ENCODE results near the gene G3BP2.

The G3BP2 gene

DNA sequence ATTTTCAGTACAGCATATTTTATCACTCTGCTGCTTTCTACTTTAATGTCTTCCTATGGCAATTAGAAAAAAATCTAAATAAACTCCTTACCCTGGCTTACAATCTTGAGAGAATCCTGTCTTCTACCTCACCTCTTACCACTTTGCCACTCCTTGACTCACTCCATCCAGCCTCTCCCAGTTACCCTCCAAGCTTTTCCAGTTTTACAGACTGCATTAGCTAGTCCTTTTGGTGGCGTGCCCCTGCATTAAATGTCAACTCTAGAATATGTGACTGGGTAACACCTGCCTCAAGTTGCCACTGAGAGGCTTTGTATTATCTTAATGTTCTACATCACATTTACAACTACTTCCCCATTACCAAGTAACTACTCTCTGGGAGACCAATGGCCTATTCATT lies 35.4 kb downstream of the G3BP2 start:
- DNase-seq, result no peak

DNA sequence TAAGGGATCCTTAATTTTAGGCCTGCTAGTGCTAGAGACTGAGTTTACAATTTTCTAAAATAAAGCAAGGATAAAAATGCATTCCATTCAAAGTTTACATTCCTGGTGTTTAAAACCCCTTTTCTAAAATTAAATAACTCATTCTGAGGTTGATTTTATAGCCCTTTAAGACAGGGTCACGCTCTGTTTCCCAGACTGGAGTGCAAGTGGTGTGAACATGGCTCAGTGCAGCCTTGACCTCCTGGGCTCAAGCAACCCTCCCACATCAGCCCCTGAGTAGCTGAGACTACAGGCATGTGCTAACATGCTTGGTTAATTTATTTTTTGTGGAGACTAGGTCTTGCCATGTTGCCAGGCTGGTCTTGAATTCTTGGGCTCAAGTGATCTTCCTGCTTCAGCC lies 36.0 kb downstream of the G3BP2 start:
- DNase-seq, result peak in 1 of 3 experiments; percentile 7

DNA sequence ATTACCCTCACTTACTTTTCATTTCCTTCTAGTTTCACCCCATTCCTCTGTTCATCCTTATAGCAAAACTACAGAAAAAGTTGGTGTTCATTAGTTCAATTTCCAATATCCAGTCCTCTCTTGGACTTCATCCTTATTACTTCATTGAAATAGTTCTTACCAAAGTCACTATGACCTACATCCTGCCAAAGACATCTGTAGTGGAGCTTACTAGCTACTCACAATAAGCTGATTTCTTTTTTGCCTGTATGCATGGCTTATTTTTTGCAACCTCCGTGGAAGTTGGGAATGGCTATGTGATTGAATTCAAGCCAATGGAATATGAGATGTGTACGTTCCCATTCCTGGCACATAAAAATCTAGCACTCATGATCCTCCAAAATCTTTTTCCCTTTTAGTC lies 38.3 kb downstream of the G3BP2 start:
- no peak for DNase-seq

DNA sequence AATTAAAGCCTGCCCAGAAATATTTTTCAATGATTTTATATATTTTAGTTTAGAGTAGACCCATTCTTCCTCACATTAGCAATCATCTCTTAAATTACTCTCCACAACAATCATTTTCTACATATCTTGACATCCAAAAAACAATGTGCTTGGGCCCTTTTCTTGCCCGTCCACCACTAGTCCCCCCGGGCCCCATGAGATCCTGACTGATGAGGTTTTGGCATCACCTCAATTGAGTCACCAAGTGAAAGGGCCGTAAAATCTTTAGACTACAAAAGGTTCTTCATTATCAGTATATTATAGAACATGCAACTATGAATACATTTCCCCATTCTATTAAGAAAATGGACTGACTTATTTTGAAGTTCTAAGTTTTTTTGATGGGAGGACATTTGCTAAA lies 38.9 kb downstream of the G3BP2 start:
- no peak for DNase-seq

DNA sequence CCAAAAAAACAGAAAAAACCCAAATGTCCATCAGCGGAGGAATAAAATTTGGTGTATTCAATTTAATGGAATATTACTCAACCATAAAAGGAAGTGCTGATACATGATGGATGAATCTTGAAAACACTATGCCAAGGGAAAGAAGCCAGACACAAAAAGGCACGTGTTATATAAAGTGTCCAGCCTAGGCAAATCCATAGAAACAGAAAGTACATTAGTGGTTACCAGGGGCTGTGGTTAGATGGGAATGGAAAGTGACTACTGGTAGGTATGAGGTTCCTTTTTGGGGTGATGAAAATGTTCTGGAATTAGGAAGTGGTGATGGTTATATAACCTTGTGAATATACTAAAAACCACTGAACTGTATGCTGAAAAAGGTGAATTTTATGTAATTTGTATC lies 39.4 kb downstream of the G3BP2 start:
- no peak for DNase-seq

DNA sequence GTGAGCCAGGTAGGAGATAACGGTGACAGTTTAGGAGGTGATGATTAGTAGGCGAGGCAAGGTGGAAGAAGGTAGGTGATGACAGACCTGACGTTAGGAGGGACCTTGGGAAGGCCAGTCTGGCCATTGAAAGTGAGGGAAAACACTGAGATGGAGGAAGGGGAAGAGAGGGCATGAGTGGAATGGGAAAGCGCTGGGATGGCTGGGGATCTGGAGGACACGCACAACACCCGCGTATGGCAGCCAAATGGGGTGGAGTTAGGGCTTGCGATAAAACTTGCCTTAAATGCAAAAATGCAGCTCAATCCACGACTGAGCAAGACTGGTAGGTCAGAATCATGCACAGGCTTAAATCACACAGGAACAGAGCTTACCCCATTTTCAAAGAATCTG lies 42.3 kb downstream of the G3BP2 start:
- DNase-seq, result no peak

DNA sequence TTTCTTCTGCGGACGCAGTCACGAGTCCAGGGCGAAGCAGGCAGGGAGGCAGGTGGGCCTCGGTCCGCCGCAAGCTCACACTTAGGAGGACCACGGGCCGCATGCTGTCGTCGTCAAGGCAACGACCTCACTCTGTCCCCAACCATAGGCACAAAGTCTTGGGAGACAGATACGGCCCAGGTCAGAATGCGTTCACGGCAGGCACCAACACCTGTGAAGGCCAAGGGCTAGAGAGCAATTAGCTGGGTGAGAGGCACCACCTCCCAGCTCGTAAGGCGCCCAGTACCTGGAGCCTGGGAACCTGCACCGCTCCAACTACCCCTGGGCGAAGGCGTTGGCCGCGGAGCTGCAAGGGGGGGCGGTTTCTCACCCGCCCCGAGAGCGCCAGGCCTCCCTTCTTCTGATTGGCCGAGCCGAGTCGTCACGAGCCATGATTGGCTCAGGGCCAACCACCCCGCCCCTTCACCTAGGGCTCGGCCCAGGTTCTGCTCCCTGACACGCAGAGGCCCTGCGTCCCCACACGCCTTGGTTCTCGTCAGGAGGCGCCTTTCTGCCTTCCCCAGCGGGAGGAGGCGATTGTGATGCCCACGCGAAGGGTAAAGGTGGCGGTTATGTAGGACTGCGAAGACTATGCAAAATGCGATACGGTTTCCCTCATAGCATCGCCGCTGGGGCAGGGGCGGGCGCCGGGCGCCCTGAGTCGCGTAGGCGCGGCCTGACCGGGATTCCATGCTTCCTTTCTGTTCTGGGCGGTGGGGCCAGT lies 42.9 kb downstream of the G3BP2 start, which contains the start of gene CDKL2:
TSS of gene CDKL2 (minus strand) at position 355 of the 763 bp plus-strand sequence. CDS start 4,540 bp downstream, outside the sequence.
- peak; percentile 95 to 98 (median 97) for DNase-seq

DNA sequence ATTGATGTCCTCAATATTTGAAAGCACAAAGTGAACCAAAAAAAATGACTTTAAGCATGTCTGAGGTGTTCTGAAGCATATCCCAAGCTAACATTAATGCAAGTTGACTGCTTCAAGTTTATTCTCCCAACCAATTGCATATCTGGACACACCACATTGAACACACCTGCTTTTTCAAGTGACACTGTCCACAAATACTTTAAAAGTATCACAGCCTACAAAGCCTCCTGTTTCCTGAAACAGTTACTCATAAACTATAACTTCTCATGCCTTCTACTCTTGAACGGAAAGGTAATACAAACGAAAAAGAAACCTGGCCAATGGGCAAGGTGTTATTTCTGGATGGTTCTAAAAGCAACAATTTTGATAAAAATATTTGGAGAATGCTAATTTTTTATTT lies 44.0 kb downstream of the G3BP2 start:
- DNase-seq, result peak in 2 of 3 experiments; percentile 22 to 23

DNA sequence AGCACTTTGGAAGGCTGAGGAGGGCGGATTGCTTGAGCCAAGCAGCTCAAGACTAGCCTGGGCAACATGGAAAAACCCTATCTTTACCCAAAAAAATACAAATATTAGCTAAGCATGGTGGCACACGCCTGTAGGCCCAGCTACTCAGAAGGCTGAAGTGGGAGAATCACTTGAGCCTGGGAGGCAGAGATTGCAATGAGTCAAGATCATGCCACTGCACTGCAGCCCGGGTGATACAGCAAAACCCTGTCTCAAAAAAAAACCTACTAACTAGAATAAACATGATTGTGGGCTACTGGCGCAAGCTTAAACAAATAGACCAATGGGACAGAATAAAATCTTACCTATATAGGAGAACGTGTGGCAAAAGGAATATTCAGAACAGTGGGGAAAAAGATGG lies 50.2 kb downstream of the G3BP2 start:
- DNase-seq, result no peak

DNA sequence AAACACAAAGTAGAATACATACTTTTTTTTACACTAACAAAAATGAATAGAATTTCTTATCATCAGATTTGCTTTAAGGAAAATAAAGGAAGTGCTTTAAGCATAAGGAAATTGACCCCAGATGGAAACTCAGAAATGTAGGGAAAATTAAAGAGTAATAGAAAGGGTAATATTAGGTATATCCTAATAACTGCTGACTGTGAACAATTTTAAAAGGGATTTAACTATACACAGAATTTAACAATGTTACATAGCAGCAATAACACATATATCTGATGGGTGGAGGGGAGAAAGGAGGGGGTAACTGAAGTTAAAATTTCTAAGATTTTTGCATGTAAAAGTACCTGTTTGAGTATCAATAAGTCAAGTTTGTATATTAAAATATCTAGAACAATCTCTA lies 51.5 kb downstream of the G3BP2 start:
- no peak for DNase-seq

DNA sequence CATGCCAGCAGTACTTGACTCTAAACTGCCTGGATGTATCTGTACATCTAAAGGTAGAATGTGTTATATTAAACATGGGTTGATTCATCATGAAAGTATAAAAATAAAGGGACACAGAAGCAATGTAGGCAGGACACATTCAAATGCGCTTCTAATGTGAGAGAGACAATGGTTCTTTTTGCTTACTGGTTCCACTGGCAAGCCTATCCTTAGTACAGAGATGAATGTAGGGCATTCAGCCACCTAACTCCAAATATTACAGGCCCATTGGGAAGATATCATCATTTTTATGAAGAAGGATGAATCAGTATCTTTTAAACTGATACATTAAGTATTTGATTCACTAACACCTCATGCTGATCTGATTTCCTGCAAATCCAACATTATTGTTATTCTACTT lies 60.9 kb downstream of the G3BP2 start:
- no peak for DNase-seq

DNA sequence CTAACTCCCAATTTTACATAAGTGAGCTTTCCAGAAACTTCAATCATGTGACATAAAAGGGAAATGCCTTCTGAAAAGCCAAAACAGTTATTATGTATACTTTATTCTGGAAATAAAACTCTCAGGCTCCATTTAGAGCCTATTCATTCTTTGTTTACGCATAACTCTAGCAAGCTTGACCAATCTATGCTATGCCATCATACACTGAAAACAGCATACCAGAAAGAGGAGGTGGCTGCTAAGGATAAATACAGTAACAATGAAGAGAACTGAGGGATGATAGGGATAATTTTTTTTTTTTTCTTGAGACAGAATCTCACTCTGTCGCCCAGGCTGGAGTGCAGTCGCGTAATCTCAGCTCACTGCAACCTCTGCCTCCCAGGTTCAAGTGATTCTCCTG lies 67.3 kb downstream of the G3BP2 start:
- no peak for DNase-seq

DNA sequence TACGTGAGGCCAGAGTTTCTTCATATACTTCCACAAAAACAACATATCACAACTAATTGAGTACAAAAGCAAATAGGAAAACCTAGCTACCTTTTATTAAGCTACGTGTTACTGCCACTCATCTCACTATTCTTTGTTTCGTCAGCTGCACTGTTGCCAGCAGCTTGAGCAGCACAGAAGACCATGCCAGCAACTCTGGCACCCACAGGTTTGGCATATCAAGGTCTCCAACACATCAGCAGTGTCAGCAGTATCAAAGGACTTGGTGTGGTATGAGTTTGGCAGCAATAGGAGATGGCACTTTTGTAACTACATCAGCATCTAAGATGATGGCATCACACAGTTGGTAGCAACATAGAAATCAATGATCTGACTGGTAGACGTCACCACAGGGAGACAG lies 73.6 kb downstream of the G3BP2 start:
- DNase-seq, result no peak

DNA sequence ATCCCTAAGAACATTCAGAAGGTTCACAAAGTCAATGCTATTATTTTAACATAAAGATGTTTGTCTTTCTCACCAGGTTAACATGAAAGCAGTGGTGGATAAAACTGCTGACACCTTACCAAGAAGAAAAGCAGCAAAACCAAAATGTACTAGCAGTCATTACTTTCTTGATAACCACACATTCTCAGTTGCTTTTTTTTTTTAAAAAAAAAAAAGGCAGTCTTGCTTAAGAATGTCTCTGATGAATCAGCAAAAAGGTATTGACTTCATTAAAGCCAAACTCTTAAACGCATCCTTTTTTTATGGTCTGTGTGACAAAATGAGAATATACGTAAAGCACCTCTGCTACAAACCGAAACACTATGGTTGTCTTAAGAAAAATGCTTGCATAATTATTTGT lies 74.8 kb downstream of the G3BP2 start:
- DNase-seq, result no peak

DNA sequence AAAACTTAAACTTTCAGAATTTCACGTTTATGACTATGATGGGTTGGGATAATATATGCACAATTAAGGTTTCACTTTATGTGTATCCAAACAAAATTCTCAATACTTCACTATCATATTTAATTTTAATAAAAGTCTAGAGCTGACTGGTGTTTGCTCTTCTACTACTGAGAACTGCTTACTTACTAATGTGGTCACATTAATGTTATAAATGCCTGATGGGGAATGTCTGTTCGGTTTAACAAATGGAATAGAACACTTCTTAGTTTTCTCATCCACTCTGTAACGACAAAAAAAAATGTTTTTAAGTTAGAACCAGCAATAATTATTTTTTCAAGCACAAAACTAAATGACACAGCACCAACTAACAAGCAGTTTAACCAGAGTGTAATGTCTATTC lies 77.2 kb downstream of the G3BP2 start:
- no peak for DNase-seq

DNA sequence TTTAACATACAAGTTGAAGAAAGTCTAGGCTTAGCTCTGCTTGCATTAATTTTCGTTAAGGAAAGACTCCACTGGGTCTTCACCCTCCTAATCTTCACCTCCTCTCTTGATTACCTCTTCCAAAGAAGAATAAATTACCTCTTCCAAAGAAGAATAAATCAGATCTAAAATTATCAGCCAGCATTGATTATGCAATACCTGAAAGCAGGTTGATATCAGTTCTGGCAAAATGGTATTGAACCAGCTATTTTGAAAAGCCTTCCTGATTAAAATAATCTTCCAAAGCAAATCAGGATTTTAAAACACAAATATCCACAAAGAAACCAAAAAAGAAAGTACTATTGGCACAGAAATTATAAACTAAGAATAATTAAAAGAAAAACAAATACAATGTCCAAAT lies 79.8 kb downstream of the G3BP2 start:
- no peak for DNase-seq
